ENCODE results near the gene NEK1.
"Not testable (repeated sequence)": the region's sequence is repeated elsewhere in the genome, so short reads cannot be mapped to it uniquely, and the experiment has no call there.

Gene NEK1

GRCh38 chr4:169627307-169627706 is 14.9 kb upstream of the NEK1 start:
- DNase-seq = peak; percentile 82

DNA sequence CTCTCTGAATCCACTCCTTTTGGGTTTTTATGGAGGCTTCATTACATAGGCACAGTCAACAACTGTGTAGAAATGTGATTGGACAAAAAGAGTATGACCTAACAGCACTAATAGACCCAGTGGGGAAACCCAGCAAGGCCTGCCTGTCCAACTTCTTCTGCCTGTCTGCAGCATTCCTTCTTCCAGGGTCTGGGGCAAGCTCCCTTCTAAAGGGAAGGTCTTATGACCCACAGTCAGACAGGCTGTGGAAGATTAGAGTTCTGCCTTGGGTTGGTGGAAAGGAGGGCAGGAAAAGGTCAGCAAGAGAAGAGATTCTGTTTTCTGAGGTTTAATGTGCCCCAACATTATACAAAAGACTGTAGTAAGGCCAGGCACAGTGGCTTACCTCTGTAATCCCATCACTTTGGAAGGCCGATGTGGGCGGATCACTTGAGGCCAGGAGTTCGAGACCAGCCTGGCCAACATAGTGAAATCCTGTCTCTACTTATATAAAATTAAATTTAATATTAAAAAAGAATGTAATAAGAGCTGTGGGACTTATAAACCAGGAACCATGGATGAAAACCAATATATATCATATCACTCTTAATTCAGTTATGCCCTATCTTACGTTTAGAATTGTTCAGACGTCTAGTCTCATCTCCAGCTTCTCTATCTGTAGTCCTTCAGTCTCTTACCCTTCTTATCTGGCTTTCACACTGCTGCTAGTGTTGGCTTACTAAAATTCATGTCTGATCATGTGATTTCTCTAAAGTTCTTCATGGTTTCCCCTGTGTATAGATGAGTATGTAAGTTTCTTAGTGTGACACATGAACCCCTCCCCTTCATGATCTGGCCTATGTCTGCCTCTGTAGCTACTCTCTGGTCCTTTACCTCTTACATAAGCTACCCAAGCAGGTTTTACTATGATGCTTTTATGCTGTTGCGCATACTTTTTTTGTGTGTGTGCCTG is 14.2 kb upstream of the NEK1 start:
- DNase-seq = peak; percentile 95

- DNase-seq = no peak
These were observed 13.5 kb upstream of the NEK1 start for GRCh38 chr4:169625886-169626285.

GRCh38 chr4:169624012-169624411 is 11.6 kb upstream of the NEK1 start:
- DNase-seq = not testable (repeated sequence)

DNA sequence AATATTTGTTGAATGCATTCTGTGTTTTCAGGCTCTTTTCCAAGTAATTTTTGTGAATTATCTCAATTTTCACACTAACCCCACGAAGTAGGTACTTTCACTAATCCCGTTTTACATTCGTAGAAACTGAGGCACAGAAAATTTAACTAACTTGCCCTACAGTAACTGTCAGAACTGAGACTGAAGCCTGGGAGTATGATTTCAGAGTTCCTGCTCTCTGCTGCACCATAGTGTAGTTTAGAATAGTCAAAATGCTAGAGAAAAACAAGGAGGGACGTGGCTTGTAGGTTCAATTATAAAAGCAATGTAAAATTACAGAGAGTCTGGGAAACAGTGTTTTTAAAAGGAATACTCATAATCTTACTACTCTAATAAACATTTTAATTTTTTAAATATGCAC is 10.2 kb upstream of the NEK1 start:
- no peak for DNase-seq

GRCh38 chr4:169621731-169622492 is 9.5 kb upstream of the NEK1 start:
- peak; percentile 91 for DNase-seq

DNA sequence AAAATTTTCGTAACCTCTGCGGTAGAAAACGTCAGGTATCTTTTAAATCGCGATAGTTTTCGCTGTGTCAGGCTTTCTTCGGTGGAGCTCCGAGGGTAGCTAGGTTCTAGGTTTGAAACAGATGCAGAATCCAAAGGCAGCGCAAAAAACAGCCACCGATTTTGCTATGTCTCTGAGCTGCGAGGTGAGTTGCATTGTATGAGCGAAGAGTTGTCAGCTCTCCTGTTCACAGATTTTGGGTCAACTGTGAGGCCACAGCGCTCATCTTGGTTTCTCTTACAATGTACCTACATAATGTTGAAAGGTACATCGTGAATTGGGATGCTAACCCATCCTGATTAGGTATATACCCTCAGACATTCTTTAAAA is 8.5 kb upstream of the NEK1 start:
- DNase-seq = peak; percentile 33

DNA sequence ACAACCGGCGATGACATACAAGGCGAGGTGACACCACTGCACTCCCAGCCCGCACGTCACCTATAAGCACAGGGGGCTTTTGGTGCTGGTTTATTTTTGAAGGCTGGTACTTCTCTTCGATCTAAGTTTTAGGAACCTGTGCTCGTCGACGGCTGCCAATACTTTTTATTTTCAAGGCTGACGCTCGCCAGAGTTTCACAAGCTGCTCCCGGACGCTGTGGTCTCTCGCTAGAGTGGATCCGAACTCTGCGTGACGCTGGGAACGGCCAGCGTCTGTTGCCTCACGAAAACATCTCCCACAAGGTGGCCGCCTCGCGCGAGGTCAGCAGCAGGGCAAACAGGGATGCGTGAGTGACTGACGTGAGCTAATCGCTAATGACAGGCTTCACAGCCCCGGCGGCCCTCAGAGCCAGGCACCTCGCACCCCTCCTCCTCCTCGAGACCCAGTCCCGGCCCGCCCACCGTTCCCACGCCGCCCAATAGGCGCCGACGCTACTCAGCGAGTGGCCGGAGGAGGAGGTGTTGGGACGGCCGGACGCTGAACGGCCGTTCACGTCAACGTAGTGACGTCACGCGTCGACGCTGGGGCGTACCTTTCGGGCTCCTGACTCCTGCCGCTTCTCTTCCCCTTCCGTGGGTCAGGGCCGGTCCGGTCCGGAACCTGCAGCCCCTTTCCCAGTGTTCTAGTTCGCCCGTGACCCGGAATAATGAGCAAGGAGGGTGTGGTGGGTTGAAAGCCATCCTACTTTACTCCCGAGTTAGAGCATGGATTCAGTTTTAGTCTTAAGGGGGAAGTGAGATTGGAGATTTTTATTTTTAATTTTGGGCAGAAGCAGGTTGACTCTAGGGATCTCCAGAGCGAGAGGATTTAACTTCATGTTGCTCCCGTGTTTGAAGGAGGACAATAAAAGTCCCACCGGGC is 7.8 kb upstream of the NEK1 start, which contains the start of gene CLCN3:
CLCN3 (plus strand) TSS at position 621 of the 922 bp plus-strand sequence. CDS start 15,351 bp downstream, outside the sequence.
- peak; percentile 98 for DNase-seq

DNA sequence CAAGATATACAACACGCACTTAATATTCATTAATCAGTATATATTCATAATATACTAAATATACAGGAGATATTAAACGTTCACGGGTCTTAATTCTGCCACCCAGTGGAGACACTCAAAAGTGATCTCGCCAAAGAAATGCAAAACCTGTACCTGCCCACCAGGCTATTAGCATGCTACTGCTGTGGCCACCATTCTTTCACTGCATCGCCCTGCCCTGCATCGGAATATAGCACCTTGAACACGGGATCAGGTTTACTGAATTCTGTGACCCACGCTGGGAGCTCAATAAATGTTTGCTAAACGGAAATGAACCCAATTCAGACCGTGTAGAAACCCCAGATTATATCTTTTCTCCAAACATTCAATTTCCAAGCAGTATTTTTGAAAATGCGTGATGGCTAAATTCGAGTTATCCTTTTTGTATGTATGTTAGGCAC is 7.2 kb upstream of the NEK1 start:
- peak; percentile 81 for DNase-seq

DNA sequence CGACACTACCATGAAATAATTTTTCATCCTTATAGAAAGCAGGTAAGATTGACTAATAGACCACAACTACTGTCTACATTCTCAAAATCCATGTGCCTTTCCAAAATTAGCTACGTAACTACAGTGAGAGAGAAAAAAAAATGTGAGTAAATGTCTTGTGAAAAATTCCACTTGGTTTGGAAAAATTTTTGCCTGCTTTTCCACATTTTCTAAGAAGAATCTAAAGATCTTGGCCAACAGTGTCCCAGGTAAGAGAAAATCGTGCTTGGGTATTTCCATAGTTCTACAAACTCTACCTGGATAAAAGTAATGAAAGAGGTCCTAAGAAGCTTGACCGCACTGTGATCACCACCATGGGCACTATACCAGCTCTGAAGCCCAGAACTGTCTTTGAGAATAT is 6.6 kb upstream of the NEK1 start:
- DNase-seq = no peak

GRCh38 chr4:169618286-169618685 is 5.9 kb upstream of the NEK1 start:
- DNase-seq = no peak

- DNase-seq = peak; percentile 55
These were observed 4.9 kb upstream of the NEK1 start for GRCh38 chr4:169617306-169617705.

DNA sequence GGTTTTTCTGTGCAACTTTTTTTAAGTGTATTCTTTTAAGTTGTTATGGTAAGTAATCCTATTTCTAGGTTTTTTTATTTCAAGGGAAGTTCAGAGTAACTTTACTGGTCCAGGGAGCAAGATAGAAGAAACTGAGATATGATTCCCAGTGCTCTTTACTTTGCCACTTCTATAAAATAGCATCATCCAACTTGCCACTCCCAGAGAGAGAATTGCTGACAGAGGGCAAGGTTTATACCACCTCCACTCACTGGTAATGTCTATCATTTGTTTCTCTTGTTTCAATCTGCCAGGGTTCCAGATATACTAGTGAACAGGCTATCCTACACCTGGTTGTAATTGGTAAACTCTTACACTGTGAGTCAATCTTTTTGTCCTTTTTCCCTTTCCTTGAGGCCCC is 4.5 kb upstream of the NEK1 start:
- DNase-seq = no peak

GRCh38 chr4:169615467-169616106 is 3.2 kb upstream of the NEK1 start:
- DNase-seq = peak; percentile 26

GRCh38 chr4:169612871-169613859 is 782 bp upstream of the NEK1 start:
- DNase-seq = peak; percentile 91

- DNase-seq = peak; percentile 27
These were observed 1.2 kb downstream of the NEK1 start for GRCh38 chr4:169611157-169611556.

DNA sequence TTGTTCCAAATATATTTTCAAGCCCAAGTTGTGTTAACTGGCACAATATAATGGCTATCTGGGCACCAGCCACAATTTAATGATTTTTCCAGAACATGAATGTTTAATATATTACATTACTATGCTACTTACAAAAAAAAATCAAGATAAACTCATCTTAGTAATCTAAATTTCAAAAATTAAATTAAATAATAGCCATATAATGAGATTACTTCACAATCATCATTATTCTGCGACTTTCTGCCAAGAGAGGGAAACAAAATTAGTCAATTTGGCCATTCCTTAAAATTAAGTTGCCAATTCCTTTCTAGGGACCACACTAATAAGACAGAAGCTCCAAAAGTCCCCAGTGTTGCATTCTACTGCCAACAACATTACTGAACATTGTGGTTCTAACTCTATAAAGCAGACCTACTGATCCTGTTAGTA is 7.5 kb downstream of the NEK1 start:
- DNase-seq = no peak

DNA sequence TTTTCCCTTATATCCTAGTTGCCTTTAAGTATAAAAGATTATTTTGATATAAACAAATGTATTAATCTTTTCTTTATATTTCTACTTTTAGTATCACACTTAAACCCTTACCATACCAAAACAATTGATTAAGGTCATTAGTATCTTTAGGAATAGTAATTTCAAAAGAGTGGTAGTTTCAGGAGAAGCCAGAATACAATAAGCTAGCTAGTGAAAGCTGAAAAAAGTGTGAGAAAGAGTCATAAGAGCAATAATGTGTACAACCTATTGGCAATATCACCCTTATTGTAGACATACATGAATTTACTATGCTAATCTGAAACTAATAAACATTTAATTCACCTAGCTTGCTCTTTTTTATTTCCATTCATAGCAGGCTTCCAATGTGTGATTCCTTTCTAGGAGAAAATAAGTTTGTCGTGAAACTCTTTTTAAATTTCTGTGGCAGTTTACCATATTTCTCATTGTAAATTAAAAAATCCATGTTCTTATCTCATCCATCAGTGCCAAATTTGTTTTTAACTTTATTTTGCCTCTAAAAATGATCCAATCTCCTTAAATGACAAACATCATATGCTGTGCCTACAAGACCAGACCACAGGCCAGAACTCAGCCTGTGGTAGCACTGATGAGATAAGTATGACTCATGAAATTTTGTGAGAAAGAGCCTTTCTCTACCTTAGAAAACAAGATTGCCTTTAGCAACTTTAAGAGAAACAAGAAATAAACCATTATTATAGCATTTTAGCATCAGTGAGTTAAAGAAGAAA is 8.1 kb downstream of the NEK1 start:
- DNase-seq = peak; percentile 87

- no peak for DNase-seq
These were observed 9.1 kb downstream of the NEK1 start for GRCh38 chr4:169603312-169603711.
